Measurements from ENCODE around the gene BGN. TPM values are rescaled to one million over a fixed set of nuclear protein-coding genes. Genes with fewer than 3 reads are reported as not detected.

Gene BGN
- total and polyA plus RNA-seq, 10 of the 15 experiments (the other 5 are each of a cell fraction or from before 2014, with no cell fraction given) = 0.06 to 0.18 (median 0.12) TPM; not detected in 7

GRCh38 chrX:153512501-153512893, 17.7 kb downstream of the BGN start:
- H4K20me1 ChIP-seq (ENCODE audit: control insufficient read depth, insufficient read depth) = no peaks in the 10 kb centered on the region
- DNase-seq (ENCODE audit: low read depth, low spot score) = no peak
- RAD21 ChIA-PET (ENCODE audit: unreplicated experiment) = no interaction called here
- no peaks in the 10 kb centered on the region; the same call in 2 of the 3 replicates for H3K9me3 ChIP-seq (replicated peaks; ENCODE audit: control insufficient read depth, insufficient read depth, low read length)
- H3K27me3 ChIP-seq (replicated peaks in 1 of 2; ENCODE audit: control insufficient read depth in 2 of 2, insufficient read depth in 2 of 2, low read length in 1 of 2) = no peaks in the 10 kb centered on the region
- SMC1A ChIA-PET (ENCODE audit: uncharacterized antibody, unreplicated experiment) = no interaction called here
- WGBS (ENCODE audit: insufficient coverage, insufficient replicate concordance, low lambda C conversion rate, missing lambda C conversion rate) = 24% methylated on average over 3 of the region's 3 CpGs
- H2AFZ ChIP-seq (ENCODE audit: control insufficient read depth, low read depth, low read length) = no peak overlapping the region
- no peak overlapping the region for H3K9ac ChIP-seq (ENCODE audit: control insufficient read depth, insufficient read depth, low read length)
- H3K79me2 ChIP-seq (ENCODE audit: control insufficient read depth, insufficient read depth, low read length) = no peaks in the 10 kb centered on the region
- in situ Hi-C loops (cut with MboI) = no loop called here
- intact Hi-C loops (cut with micrococcal nuclease; ENCODE audit: unreplicated experiment) = no loop called here
- TF ChIP-seq NR2C2 (IDR thresholded peaks at IDR 0.05; ENCODE audit: borderline replicate concordance, control insufficient read depth, insufficient read length, low read depth) = no peak
- peak; percentile 11 for TF ChIP-seq PBX3 (IDR thresholded peaks at IDR 0.05; ENCODE audit: insufficient replicate concordance, low read depth, low read length)
- no TSS peak for BruUV-seq (replicated peaks)
- CTCF ChIA-PET = interaction anchor here (0.6 to 0.7 kb wide), 2 partner anchors 42 to 114 kb away, joined by 3 read pairs; no protein-coding TSS in a partner anchor
- ATAC-seq = no peak
- no peak overlapping the region for H3K4me2 ChIP-seq (ENCODE audit: control insufficient read depth, insufficient read depth)
- no peaks in the 10 kb centered on the region for H3K36me3 ChIP-seq (ENCODE audit: control insufficient read depth in 2 of 2, insufficient read depth in 2 of 2, low read length in 1 of 2)
- FAIRE-seq = no peak
- POLR2A ChIA-PET = no interaction called here
- no peak overlapping the region for H3K4me3 ChIP-seq
- H3K27ac ChIP-seq (ENCODE audit: control insufficient read depth, insufficient read depth) = no peak overlapping the region
- no peaks in the 10 kb centered on the region for H3K4me1 ChIP-seq (ENCODE audit: control insufficient read depth, insufficient read depth, low read length)

DNA sequence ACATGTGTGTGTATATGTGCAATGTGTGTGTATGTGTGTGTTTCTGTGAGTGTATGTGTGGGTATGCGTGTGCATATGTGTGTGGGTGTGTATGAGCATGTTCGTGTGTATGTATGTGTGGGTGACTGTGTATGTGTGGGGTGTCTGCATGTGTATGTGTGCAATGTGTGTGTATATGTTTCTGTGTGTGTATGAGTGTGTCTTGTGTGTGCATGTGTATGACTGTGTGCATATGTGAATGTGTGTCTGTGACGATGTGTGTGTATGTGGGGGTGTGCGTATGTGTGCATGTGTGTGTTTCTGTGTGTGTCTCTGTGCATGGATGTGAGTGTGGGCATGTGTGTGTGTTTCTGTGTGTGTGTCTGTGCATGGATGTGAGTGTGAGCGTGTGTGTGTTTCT, 18.5 kb downstream of the BGN start:
- Histone ChIP-seq H3K36me3 (ENCODE audit: control insufficient read depth in 2 of 2, insufficient read depth in 2 of 2, low read length in 1 of 2) (no peaks in the 10 kb centered on the region), H3K27ac (ENCODE audit: control insufficient read depth, insufficient read depth) (no peak overlapping the region), H3K9ac (ENCODE audit: control insufficient read depth, insufficient read depth, low read length) (no peak overlapping the region), H3K4me2 (ENCODE audit: control insufficient read depth, insufficient read depth) (no peak overlapping the region), H3K4me3 (no peak overlapping the region), H3K79me2 (ENCODE audit: control insufficient read depth, insufficient read depth, low read length) (no peaks in the 10 kb centered on the region), H3K9me3 (replicated peaks; ENCODE audit: control insufficient read depth, insufficient read depth, low read length) (no peaks in the 10 kb centered on the region; the same call in 2 of the 3 replicates), H4K20me1 (ENCODE audit: control insufficient read depth, insufficient read depth) (no peaks in the 10 kb centered on the region), H3K27me3 (replicated peaks in 1 of 2; ENCODE audit: control insufficient read depth in 2 of 2, insufficient read depth in 2 of 2, low read length in 1 of 2) (no peaks in the 10 kb centered on the region), H2AFZ (ENCODE audit: control insufficient read depth, low read depth, low read length) (no peak overlapping the region), H3K4me1 (ENCODE audit: control insufficient read depth, insufficient read depth, low read length) (no peaks in the 10 kb centered on the region)
- ChIA-PET POLR2A (no interaction called here), RAD21 (ENCODE audit: unreplicated experiment) (no interaction called here), CTCF (interaction anchor here (0.7 kb wide), 1 partner anchor 115 kb away, joined by 3 read pairs; no protein-coding TSS in a partner anchor), SMC1A (ENCODE audit: uncharacterized antibody, unreplicated experiment) (no interaction called here)
- TF ChIP-seq MLLT1 (IDR thresholded peaks at IDR 0.05) = no peak
- peak; percentile 42 for TF ChIP-seq BCL3 (IDR thresholded peaks at IDR 0.05; ENCODE audit: borderline replicate concordance, insufficient read depth, low read depth, low read length, poor library complexity, severe bottlenecking)
- DNase-seq (ENCODE audit: low read depth, low spot score) (no peak), ATAC-seq (no peak), FAIRE-seq (no peak)
- WGBS (ENCODE audit: insufficient coverage, insufficient replicate concordance, low lambda C conversion rate, missing lambda C conversion rate) = 34% methylated on average over 5 of the region's 5 CpGs
- in situ Hi-C loops (cut with MboI) = no loop called here
- BruUV-seq (replicated peaks) = no TSS peak
- intact Hi-C loops (cut with micrococcal nuclease; ENCODE audit: unreplicated experiment) = no loop called here

Measured in GM12878 (cell line).